ENCODE results near the gene CHPF2.

- TF ChIP-seq EZH2phosphoT487 (IDR thresholded peaks at IDR 0.05; ENCODE audit: low read depth) (no peak), CTCF (IDR thresholded peaks at IDR 0.05; ENCODE audit: low read depth, low read length) (no peak)
Observed at GRCh38 chr7:151207315-151207714, 25.0 kb upstream of the CHPF2 start.

Data from OCI-LY3 (cell line).